PFSK-1 (cell line): ENCODE results near the gene PDZD2.

Experiments used
- FOXP2 ChIP-seq: optimal IDR thresholded peaks from 2 replicates; pipeline ENCODE3; 2011; ENCODE audit warnings: borderline replicate concordance, control low read depth, inconsistent platforms; ENCODE audit not compliant: insufficient read depth; ENCODE audit errors: extremely low read length, extremely low read depth
- POLR2AphosphoS5 ChIP-seq: IDR thresholded peaks from 2 replicates; pipeline ENCODE4 v1.6.1; 2012; ENCODE audit warnings: low read depth, mild to moderate bottlenecking, control low read depth, low read length, moderate library complexity
- SIN3A ChIP-seq: IDR thresholded peaks from 2 replicates; pipeline ENCODE4 v1.6.1; 2012; ENCODE audit warnings: mild to moderate bottlenecking, low read length, moderate library complexity, borderline replicate concordance; ENCODE audit not compliant: insufficient read depth
- TAF1 ChIP-seq: IDR thresholded peaks from 2 replicates; pipeline ENCODE4 v1.6.1; 2012; ENCODE audit warnings: low read length, control low read depth, borderline replicate concordance; ENCODE audit not compliant: insufficient read depth
- TF ChIP-seq, protein P1 (sequence below), 2 experiments: IDR thresholded peaks; 2 replicates each; pipeline versions ENCODE4 v1.6.1 to v1.8.0; 2011 to 2012; ENCODE audit warnings: low read depth in 2 of 2, low read length in 2 of 2, control low read depth in 1 of 2, inconsistent platforms in 1 of 2, mild to moderate bottlenecking in 1 of 2, moderate library complexity in 1 of 2; ENCODE audit not compliant: insufficient read depth in 1 of 2

The PDZD2 gene

DNA sequence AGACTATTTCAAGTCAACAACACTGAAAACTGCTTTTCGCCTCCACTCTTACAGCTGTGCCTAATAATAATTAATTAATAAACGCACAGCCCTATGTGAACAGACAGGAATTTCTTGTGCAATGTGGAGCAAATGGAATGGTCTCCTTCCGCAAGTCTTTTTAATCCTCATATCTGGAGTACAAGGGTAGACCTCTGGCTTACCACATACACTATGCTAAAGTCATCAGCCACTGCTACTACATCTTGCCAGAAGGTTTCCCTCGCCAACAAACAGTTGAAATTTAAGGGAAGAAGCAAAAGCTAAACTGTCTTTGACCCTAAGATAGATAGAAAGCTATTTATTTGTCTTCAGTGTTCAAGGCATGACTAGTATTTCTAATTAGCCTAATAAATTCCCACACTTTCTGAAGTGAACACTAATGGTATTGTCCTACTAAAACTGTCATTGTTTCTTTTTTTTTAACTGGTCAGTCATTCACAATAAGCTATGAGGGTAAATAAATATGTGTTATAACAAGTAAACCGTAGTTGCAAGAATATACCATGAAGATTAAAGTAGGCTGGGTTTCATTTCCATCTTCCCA is 471.3 kb downstream of the PDZD2 start:
- no peak for TF ChIP-seq POLR2AphosphoS5

DNA sequence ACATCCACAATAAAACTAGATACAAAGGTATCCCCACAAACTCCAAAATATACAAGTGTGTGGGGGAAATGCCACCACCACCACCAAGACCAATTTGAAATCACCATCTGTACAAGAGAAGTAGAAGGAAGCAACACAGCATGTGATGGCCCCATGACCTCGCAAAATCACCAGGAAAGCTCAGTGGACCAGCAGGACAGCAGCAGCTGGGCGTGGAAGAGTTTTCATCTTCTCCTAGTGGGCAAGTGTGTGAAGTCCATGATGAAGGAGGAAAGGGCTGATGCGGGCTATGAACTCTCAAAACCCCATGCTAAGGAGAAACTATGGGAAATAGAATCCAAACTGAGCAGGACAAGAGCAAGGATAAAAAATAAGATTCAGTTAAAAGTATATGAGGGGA is 477.1 kb downstream of the PDZD2 start:
- no peak for TF ChIP-seq POLR2AphosphoS5
- TF ChIP-seq SIN3A: no peak
- TF ChIP-seq FOXP2: no peak
- no peak for TF ChIP-seq TAF1
- TF ChIP-seq, protein P1, sequence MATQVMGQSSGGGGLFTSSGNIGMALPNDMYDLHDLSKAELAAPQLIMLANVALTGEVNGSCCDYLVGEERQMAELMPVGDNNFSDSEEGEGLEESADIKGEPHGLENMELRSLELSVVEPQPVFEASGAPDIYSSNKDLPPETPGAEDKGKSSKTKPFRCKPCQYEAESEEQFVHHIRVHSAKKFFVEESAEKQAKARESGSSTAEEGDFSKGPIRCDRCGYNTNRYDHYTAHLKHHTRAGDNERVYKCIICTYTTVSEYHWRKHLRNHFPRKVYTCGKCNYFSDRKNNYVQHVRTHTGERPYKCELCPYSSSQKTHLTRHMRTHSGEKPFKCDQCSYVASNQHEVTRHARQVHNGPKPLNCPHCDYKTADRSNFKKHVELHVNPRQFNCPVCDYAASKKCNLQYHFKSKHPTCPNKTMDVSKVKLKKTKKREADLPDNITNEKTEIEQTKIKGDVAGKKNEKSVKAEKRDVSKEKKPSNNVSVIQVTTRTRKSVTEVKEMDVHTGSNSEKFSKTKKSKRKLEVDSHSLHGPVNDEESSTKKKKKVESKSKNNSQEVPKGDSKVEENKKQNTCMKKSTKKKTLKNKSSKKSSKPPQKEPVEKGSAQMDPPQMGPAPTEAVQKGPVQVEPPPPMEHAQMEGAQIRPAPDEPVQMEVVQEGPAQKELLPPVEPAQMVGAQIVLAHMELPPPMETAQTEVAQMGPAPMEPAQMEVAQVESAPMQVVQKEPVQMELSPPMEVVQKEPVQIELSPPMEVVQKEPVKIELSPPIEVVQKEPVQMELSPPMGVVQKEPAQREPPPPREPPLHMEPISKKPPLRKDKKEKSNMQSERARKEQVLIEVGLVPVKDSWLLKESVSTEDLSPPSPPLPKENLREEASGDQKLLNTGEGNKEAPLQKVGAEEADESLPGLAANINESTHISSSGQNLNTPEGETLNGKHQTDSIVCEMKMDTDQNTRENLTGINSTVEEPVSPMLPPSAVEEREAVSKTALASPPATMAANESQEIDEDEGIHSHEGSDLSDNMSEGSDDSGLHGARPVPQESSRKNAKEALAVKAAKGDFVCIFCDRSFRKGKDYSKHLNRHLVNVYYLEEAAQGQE (IDR thresholded peaks at IDR 0.05; ENCODE audit: insufficient read depth in 1 of 2, low read depth in 2 of 2, low read length in 2 of 2): no peak

DNA sequence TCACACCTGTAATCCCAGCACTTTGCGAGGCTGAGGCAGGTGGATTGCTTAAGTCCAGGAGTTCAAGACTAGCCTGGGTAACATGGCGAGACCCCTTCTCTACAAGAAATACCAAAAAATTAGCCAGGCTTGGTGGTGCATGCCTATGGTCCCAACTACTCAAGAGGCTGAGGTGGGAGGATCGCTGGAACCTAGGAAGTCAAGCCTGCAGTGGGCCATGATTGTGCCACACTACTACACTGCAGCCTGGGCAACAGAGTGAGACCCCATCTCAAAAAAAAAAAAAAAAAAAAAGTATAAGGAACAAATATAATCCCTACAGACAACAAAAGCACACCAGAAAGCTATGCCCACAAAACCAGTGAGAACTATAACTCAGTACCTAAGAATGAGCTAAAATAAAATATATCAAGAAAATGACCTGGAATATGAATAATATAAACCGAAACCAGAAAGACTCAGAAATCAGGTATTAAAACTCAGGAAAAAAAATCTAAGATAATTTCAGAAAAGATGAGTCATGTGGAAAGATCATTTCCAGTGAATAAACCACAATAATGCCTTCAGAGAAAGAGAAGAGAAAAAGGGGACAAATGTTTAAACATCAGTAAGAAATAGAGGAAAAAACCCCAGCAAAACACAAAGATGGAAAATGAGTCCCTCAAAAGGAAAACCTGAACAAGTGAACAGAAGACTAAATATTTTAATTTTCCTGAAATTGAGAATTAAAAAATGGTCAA is 477.8 kb downstream of the PDZD2 start:
- TF ChIP-seq TAF1 (no peak), POLR2AphosphoS5 (no peak), FOXP2 (no peak), SIN3A (no peak)
- TF ChIP-seq, protein P1 (IDR thresholded peaks at IDR 0.05; ENCODE audit: insufficient read depth in 1 of 2, low read depth in 2 of 2, low read length in 2 of 2): no peak

DNA sequence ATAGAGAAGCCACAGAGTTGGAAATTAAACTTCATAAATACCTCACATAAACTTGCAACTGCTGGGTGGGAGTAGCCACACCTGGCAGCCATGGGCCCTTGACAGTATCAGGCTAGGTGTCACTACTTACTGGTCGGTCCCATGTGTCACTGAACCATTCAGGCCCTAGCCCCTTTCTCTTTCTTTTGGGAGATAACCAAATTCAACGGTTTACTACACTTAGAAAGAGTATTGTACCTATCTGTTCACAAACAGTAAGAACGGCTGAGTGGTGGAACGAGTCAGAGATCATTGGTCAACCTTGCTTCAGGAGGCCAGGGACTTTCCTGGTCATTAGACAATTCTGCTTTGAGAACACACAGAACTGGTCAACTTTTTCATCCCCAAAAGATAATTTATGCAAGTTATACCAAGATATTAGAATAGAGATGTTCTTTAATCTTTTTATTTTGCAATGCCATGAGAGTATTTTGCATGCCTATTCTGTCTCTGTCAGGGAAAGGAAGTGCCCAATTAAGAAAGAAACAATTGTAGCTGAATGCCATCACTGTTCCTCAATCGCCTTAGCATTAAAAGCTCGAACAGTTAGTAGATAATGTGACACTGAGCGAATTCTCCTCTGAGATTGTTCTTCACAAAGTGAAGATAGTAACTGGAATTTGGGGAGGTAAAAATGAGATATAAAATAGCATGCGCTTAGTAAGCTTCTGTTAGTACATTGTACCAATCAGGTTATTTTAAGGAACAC is 484.3 kb downstream of the PDZD2 start:
- TF ChIP-seq, protein P1 (IDR thresholded peaks at IDR 0.05; ENCODE audit: insufficient read depth in 1 of 2, low read depth in 2 of 2, low read length in 2 of 2): no peak
- TF ChIP-seq FOXP2 (no peak), SIN3A (no peak), TAF1 (no peak), POLR2AphosphoS5 (no peak)

DNA sequence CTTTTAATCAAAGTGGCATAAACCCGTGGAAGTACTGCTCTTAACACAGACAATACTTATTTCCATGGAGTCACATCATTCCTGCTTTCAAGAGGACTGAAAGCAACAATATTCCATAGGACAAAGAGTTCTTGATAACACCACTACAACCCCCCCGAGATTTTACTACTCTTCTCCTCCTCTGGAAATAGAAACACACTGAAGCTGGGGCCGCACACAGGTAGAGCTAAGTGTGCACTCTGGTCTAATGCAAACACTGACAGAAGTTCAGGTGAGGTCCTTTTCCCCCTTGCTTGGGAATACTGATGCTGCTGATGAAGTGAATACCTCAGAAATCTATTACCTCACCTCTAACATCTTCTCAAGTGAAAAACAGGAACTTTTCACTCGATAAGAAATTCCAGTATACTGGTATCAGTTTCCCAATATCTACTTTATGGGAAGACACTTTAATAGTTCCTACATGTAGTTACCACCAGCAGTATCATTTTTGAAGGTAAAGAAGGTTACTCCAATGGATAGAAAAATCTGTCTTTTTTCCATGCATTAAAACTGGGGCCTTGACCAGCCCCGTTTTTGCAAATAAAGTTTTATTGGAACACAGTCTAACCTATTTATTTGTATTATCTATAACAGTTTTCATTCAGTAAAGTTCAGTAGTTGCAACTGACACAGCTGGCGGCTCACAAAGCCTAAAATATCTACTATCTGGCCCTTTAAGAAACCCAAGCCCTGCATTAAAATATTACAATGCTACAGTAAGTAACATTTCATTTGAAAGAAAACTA is 485.2 kb downstream of the PDZD2 start:
- TF ChIP-seq SIN3A (no peak), FOXP2 (no peak), TAF1 (no peak), POLR2AphosphoS5 (no peak)
- TF ChIP-seq, protein P1 (IDR thresholded peaks at IDR 0.05; ENCODE audit: insufficient read depth in 1 of 2, low read depth in 2 of 2, low read length in 2 of 2): no peak
